Measurements from ENCODE around the gene HS3ST2. TPM values are rescaled to one million over a fixed set of nuclear protein-coding genes. Genes with fewer than 3 reads are reported as not detected.

HS3ST2 gene
- total RNA-seq, 4 donors from 2014 or later: 0.71 to 2.2 (median 1.5) TPM

DNA sequence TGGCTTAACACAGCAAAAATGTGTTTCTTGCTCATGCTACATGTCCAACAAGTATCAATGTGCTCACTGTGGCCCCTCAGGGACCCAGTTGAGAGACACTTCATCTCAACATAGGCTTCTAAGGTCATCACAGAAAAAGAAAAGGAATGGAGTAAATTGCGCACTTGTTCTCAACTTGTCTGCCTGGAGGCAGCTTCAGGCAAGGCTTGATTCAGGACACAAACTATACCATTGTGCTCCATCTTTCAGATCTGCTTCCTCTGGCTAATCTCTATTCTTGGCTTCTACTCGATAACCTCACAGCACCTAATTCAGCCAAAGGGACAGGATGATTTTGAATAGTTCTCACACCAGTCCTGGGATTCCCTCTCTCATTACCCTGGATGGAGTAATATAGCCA is 35.6 kb downstream of the HS3ST2 start:
- Histone ChIP-seq H3K27ac (replicated peaks in 1 of 4) (no peak overlapping the region), H3K27me3 (peaks cover 0 to 28% (median 0%) of the 10 kb centered on the region in 4 donors), H3K9me3 (no peaks in the 10 kb centered on the region), H3K4me1 (no peaks in the 10 kb centered on the region), H3K4me3 (no peak overlapping the region), H3K36me3 (no peaks in the 10 kb centered on the region)
- peak; percentile 37 for DNase-seq (ENCODE audit: extremely low spot score)
- 85% methylated on average over 2 of the region's 2 CpGs for WGBS
- TF ChIP-seq POLR2AphosphoS5 (IDR thresholded peaks at IDR 0.05) (no peak), EP300 (IDR thresholded peaks at IDR 0.05) (no peak), POLR2A (IDR thresholded peaks at IDR 0.05; ENCODE audit: low read depth) (no peak), CTCF (IDR thresholded peaks at IDR 0.05) (no peak)
- intact Hi-C loops (cut with DNase I): no loop called here

DNA sequence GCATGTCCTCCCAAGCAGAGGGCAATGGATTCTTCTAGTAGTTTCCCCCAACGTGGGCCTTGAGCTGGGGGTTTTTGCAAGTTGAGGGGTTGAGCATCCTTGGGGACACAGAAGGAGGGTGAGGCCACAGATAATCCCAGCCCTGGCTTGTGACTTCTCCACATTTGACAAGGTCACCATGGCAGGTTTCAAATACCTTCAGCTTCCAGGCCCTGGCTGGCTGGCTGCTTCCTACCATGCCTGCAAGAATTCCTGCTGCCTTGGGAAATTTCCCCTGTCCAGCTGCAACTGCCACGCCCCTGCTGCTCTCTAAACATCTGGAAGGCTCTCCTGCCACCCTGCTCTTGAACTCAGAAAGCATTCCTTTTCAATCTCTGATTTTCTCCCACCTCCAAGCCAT is 41.3 kb downstream of the HS3ST2 start:
- peak; percentile 89 for DNase-seq (ENCODE audit: extremely low spot score)
- Histone ChIP-seq H3K27ac (replicated peaks in 1 of 4) (no peak overlapping the region), H3K27me3 (peaks cover 0 to 10% (median 0%) of the 10 kb centered on the region in 4 donors), H3K9me3 (no peaks in the 10 kb centered on the region), H3K4me3 (no peak overlapping the region), H3K4me1 (peaks cover 0 to 10% (median 0%) of the 10 kb centered on the region in 4 donors), H3K36me3 (no peaks in the 10 kb centered on the region)
- intact Hi-C loops (cut with DNase I): no loop called here
- TF ChIP-seq POLR2A (IDR thresholded peaks at IDR 0.05; ENCODE audit: low read depth): no peak
- TF ChIP-seq POLR2AphosphoS5 (IDR thresholded peaks at IDR 0.05): no peak
- no peak for TF ChIP-seq CTCF (IDR thresholded peaks at IDR 0.05)
- TF ChIP-seq EP300 (IDR thresholded peaks at IDR 0.05): no peak
- 50% methylated on average over 2 of the region's 2 CpGs for WGBS

GRCh38 chr16:22857296-22858025 is 43.5 kb downstream of the HS3ST2 start:
- TF ChIP-seq POLR2A (IDR thresholded peaks at IDR 0.05; ENCODE audit: low read depth) (no peak), CTCF (IDR thresholded peaks at IDR 0.05) (no peak), POLR2AphosphoS5 (IDR thresholded peaks at IDR 0.05) (no peak), EP300 (IDR thresholded peaks at IDR 0.05) (no peak)
- Histone ChIP-seq H3K27ac (replicated peaks in 1 of 4) (no peak overlapping the region), H3K9me3 (no peaks in the 10 kb centered on the region), H3K4me1 (peaks cover 0 to 10% (median 0%) of the 10 kb centered on the region in 4 donors), H3K4me3 (no peak overlapping the region), H3K27me3 (peaks cover 0 to 14% (median 0%) of the 10 kb centered on the region in 4 donors), H3K36me3 (no peaks in the 10 kb centered on the region)
- 73% methylated on average over 12 of the region's 12 CpGs for WGBS
- intact Hi-C loops (cut with DNase I): no loop called here
- DNase-seq (ENCODE audit: extremely low spot score): peak; percentile 29

DNA sequence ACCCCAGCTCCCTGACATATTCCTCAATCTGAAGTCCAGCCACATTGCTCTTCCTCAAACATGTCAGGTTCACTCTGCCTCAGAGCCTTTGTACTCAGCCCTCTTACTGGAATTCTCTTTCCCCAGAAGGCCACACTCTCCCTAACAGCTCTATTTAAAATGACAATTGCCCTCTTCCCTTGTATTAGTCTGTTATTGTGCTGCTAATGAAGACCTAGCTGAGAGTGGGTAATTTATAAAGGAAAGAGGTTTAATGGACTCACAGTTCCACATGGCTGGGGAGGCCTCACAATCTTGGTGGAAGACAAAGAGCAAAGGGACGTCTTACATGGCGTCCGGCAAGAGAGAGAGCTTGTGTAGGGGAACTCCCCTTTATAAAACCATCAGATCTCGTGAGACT is 46.0 kb downstream of the HS3ST2 start:
- Histone ChIP-seq H3K4me1 (peaks cover 0 to 8% (median 0%) of the 10 kb centered on the region in 4 donors), H3K27ac (replicated peaks in 1 of 4) (no peak overlapping the region), H3K36me3 (no peaks in the 10 kb centered on the region), H3K9me3 (no peaks in the 10 kb centered on the region), H3K4me3 (no peak overlapping the region), H3K27me3 (peaks cover 0 to 14% (median 0%) of the 10 kb centered on the region in 4 donors)
- DNase-seq (ENCODE audit: extremely low spot score): no peak
- intact Hi-C loops (cut with DNase I): no loop called here
- TF ChIP-seq EP300 (IDR thresholded peaks at IDR 0.05): no peak
- 88% methylated on average over 4 of the region's 4 CpGs for WGBS

- no peaks in the 10 kb centered on the region for H3K36me3 ChIP-seq
- no peak overlapping the region for H3K4me3 ChIP-seq
- no peaks in the 10 kb centered on the region for H3K9me3 ChIP-seq
- intact Hi-C loops (cut with DNase I): no loop called here
- no peak for DNase-seq (ENCODE audit: extremely low spot score)
- no peaks in the 10 kb centered on the region for H3K4me1 ChIP-seq
- 59% methylated on average over 3 of the region's 3 CpGs for WGBS
- no peak for TF ChIP-seq POLR2AphosphoS5 (IDR thresholded peaks at IDR 0.05)
- no peak for TF ChIP-seq POLR2A (IDR thresholded peaks at IDR 0.05; ENCODE audit: low read depth)
- TF ChIP-seq EP300 (IDR thresholded peaks at IDR 0.05): no peak
- TF ChIP-seq CTCF (IDR thresholded peaks at IDR 0.05): no peak
- peaks cover 0 to 14% (median 0%) of the 10 kb centered on the region in 4 donors for H3K27me3 ChIP-seq
- no peak overlapping the region for H3K27ac ChIP-seq (replicated peaks in 1 of 4)
Measured at GRCh38 chr16:22861580-22861979, 47.6 kb downstream of the HS3ST2 start.

All from esophagus muscularis mucosa (tissue), 4 donors.